ENCODE results near the gene DPYD.

DPYD gene

DNA sequence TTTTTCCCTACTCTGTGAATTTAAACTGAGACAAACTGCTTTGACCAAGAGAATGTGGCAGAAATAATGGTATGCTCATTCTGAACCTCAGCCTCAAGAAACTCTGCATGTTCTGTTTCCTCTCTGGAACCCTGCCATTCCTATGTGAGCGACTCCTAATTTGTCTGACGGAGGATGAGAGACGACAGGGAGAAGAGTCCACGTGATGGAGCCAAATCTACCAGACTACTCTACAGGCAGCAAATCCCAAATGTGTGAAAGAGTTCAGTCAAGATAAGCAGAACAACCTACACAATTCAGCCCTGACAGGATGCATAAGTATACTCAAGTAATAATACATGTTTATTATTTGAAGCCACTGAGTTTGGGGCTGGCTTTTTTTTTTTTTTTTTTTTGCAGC lies 153.5 kb downstream of the DPYD start:
- no peak for DNase-seq (ENCODE audit: extremely low read depth, low read depth)
- TF ChIP-seq, protein P1, sequence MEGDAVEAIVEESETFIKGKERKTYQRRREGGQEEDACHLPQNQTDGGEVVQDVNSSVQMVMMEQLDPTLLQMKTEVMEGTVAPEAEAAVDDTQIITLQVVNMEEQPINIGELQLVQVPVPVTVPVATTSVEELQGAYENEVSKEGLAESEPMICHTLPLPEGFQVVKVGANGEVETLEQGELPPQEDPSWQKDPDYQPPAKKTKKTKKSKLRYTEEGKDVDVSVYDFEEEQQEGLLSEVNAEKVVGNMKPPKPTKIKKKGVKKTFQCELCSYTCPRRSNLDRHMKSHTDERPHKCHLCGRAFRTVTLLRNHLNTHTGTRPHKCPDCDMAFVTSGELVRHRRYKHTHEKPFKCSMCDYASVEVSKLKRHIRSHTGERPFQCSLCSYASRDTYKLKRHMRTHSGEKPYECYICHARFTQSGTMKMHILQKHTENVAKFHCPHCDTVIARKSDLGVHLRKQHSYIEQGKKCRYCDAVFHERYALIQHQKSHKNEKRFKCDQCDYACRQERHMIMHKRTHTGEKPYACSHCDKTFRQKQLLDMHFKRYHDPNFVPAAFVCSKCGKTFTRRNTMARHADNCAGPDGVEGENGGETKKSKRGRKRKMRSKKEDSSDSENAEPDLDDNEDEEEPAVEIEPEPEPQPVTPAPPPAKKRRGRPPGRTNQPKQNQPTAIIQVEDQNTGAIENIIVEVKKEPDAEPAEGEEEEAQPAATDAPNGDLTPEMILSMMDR (IDR thresholded peaks at IDR 0.05; ENCODE audit: low read depth, low read length, missing control alignments), result no peak
- H3K4me3 ChIP-seq (replicated peaks; ENCODE audit: low read depth, low read length), result no peak overlapping the region

DNA sequence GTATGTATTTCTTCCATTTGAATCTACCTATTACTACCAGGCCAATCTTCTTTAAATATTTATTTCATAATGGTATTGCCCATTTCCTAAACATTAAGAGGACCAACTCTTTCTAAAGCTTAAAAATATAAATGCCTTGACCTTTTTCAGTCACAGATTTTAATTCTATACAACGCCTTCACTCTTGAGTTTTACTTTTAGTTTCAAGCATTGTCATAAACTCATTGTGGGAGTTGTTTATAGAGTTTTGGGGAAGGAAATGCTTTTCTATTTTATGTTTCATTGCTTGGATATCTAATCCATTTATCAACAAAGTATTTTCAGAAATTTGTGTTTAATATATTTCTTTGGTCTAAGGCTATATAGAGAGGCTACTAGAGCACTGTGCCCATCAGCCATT lies 155.8 kb downstream of the DPYD start:
- DNase-seq (ENCODE audit: extremely low read depth, low read depth), result no peak
- TF ChIP-seq, protein P1 (IDR thresholded peaks at IDR 0.05; ENCODE audit: low read depth, low read length, missing control alignments), result no peak
- no peak overlapping the region for H3K4me3 ChIP-seq (replicated peaks; ENCODE audit: low read depth, low read length)

DNA sequence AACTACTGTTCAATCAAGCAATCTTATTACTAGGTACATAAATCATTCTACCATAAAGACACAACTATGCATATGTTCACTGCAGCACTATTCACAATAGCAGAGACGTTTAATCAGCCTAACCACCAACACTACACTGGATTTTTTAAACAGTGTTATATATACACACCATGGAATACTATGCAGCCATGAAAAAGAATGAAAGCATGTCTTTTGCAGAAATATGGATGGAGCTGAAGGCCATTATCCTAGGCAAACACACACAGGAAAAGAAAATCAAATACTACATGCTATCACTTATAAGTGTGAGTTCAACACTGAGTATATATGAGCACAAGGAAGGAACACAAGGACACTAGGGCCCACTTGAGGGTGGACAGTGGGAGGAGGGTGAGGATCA lies 159.2 kb downstream of the DPYD start:
- H3K4me3 ChIP-seq (replicated peaks; ENCODE audit: low read depth, low read length), result no peak overlapping the region
- no peak for DNase-seq (ENCODE audit: extremely low read depth, low read depth)
- TF ChIP-seq, protein P1 (IDR thresholded peaks at IDR 0.05; ENCODE audit: low read depth, low read length, missing control alignments), result no peak

DNA sequence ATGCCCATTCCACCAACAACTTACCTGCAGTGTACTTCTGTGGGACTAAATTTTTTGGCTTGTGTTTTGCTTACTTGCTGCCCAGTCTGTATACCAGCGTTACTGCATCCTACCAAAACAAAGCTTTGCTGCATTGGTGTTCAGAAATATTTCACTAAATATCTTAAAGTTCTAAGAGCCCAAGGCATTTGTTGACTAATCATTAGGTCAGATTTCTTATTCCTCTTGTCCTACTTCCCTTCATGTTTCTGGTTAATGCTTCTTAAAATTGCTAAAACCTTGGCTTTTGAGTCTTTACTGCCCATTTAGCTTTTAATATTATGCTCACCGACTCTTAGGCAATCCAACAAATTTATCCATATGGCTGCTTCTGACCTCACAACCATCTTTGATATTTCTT lies 161.8 kb downstream of the DPYD start:
- H3K4me3 ChIP-seq (replicated peaks; ENCODE audit: low read depth, low read length), result no peak overlapping the region
- TF ChIP-seq, protein P1 (IDR thresholded peaks at IDR 0.05; ENCODE audit: low read depth, low read length, missing control alignments), result no peak
- no peak for DNase-seq (ENCODE audit: extremely low read depth, low read depth)

DNA sequence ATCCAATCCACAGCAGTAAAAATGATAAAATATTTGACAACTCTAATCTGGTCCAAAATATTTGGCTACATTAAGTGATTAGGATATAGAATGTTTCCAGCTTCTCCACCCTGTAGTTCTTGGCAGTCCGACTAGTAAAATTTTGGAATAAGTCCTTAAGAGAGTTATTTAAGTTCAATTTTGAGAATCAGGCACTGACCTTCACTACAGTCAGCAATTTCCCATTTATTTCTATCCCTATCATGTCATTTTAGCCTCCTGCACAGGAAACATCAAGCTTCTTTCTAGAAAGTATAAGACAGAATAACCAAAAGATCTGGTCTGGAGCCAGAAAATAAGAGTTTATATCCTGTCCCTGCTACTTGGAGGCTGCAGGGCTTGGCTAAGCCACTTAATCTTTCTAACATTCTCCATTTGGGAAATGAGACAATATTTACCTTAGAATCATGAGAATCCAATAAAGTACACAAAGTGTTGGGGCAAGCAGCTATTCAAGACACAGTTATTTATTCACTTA lies 162.2 kb downstream of the DPYD start:
- no peak overlapping the region for H3K4me3 ChIP-seq (replicated peaks; ENCODE audit: low read depth, low read length)
- TF ChIP-seq, protein P1 (IDR thresholded peaks at IDR 0.05; ENCODE audit: low read depth, low read length, missing control alignments), result no peak
- DNase-seq (ENCODE audit: extremely low read depth, low read depth), result no peak

DNA sequence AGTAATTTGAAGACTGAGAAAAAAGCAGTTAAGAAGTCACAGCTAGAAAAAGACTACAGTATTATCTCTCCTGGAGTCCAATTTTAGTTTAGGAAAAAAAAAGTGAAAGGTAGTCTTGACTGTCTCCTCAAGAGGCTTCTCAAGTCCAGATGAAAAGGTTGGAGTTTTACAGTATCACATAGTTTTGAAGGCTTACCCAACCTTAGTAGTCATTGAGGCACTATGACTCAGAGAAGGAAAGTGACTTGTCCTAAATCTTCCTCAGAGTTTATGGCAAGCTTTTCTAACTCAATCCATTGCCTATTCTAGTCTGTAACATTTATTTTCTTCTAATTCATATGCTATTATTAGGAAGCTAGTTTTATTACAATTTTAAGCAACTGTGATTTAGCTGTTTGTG lies 174.9 kb downstream of the DPYD start:
- DNase-seq (ENCODE audit: extremely low read depth, low read depth), result no peak
- TF ChIP-seq, protein P1 (IDR thresholded peaks at IDR 0.05; ENCODE audit: low read depth, low read length, missing control alignments), result no peak
- no peak overlapping the region for H3K4me3 ChIP-seq (replicated peaks; ENCODE audit: low read depth, low read length)

DNA sequence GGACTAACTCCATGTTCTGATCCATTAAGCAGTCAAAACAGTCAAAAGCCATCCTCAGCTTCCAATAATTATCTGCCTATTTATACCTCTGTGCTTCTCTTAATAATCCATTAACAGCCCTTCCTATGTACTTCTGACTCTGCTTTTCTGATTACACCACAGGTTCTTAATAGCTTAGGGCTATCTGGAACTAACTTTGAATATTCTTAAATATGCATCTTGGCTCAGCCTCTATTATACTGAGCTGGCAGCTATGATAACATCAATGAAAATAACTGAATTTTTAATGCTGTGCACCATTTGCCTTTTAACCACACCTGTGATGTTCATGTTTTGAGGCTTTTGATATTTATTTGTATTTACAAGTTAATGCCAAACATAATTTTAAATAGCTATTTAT lies 175.9 kb downstream of the DPYD start:
- no peak for DNase-seq (ENCODE audit: extremely low read depth, low read depth)
- H3K4me3 ChIP-seq (replicated peaks; ENCODE audit: low read depth, low read length), result no peak overlapping the region
- TF ChIP-seq, protein P1 (IDR thresholded peaks at IDR 0.05; ENCODE audit: low read depth, low read length, missing control alignments), result no peak

Data from HFF-Myc (cell line).